Stimulated activated CD4-positive, alpha-beta T cell treated with anti-CD3 and anti-CD28 coated beads, Interleukin-4, amount 100 ng/mL, for 4 hours (primary cell): ENCODE results near the gene GNPAT.
"Not testable (repeated sequence)": the region's sequence is repeated elsewhere in the genome, so short reads cannot be mapped to it uniquely, and the experiment has no call there.

Source experiments
- DNase-seq, 2 experiments: peaks; one replicate each; pipeline ENCODE4 v3.0.0-alpha.2; 2020

GNPAT gene

GRCh38 chr1:231240883-231241735, at the start of gene GNPAT:
Gene GNPAT (plus strand): TSS chr1:231241212. CDS start chr1:231241379, 167 bp downstream.
- DNase-seq: peak; percentile 86 to 90

GRCh38 chr1:231192620-231193163, 48.3 kb upstream of the GNPAT start:
- DNase-seq: no peak

GRCh38 chr1:231193710-231194340, 47.2 kb upstream of the GNPAT start:
- no peak for DNase-seq

- DNase-seq: no peak
These were observed 46.6 kb upstream of the GNPAT start for GRCh38 chr1:231194476-231194842.

- DNase-seq: no peak
These were observed 46.0 kb upstream of the GNPAT start for GRCh38 chr1:231194843-231195516.

- no peak for DNase-seq
These were observed 44.7 kb upstream of the GNPAT start for GRCh38 chr1:231196307-231196706.

GRCh38 chr1:231196728-231197127, 44.3 kb upstream of the GNPAT start:
- no peak for DNase-seq

GRCh38 chr1:231199868-231200267, 41.1 kb upstream of the GNPAT start:
- no peak for DNase-seq

GRCh38 chr1:231200388-231201031, 40.5 kb upstream of the GNPAT start:
- no peak for DNase-seq

GRCh38 chr1:231201375-231201978, 39.5 kb upstream of the GNPAT start:
- DNase-seq: no peak

- DNase-seq: no peak
These were observed 38.9 kb upstream of the GNPAT start for GRCh38 chr1:231201979-231202633.

GRCh38 chr1:231203259-231204057, 37.6 kb upstream of the GNPAT start:
- no peak for DNase-seq

- DNase-seq: no peak
These were observed 34.2 kb upstream of the GNPAT start for GRCh38 chr1:231206856-231207255.

- no peak for DNase-seq
These were observed 33.6 kb upstream of the GNPAT start for GRCh38 chr1:231207437-231207836.

GRCh38 chr1:231208980-231209379, 32.0 kb upstream of the GNPAT start:
- no peak for DNase-seq

- no peak for DNase-seq
These were observed 31.5 kb upstream of the GNPAT start for GRCh38 chr1:231209531-231209930.

- no peak for DNase-seq
These were observed 30.9 kb upstream of the GNPAT start for GRCh38 chr1:231210126-231210525.

GRCh38 chr1:231211005-231211857, 29.8 kb upstream of the GNPAT start:
- DNase-seq: peak; percentile 87 to 89

GRCh38 chr1:231212301-231212700, 28.7 kb upstream of the GNPAT start:
- DNase-seq: not testable (repeated sequence)
